Body of pancreas (tissue), 4 donors: ENCODE measurements around the gene FREM1. TPM values are rescaled to one million over a fixed set of nuclear protein-coding genes. Genes with fewer than 3 reads are reported as not detected.

Experiments
- ATAC-seq: fragments of 150-250 bp; one replicate; pipeline ENCODE4 v1.9.1; 2016
- DNase-seq, 4 donors: peaks; one replicate each; pipeline ENCODE4 v3.0.0-alpha.2; 2019
- H3K27ac ChIP-seq, 4 donors: fragments of 200-600 bp; sonication (generic); 1 replicate in 3 of 4; 2 replicates in 1 of 4; pipeline versions ENCODE4 v1.5.1 to v1.6.1; 2016 to 2019; ENCODE audit warnings: mild to moderate bottlenecking in 1 of 4, mixed read lengths in 1 of 4, moderate library complexity in 1 of 4
- H3K27me3 ChIP-seq, 2 donors: fragments of 200-600 bp; sonication (generic); one replicate each; pipeline ENCODE4 v1.6.0; 2016; ENCODE audit warnings: mild to moderate bottlenecking in 1 of 2
- H3K36me3 ChIP-seq, 2 donors: fragments of 200-600 bp; sonication (generic); replicated peaks in 1 of 2; 2 replicates each; pipeline ENCODE4 v1.5.1; 2016; ENCODE audit warnings: low read depth in 2 of 2; ENCODE audit not compliant: insufficient read depth in 1 of 2
- H3K4me1 ChIP-seq: fragments of 200-600 bp; sonication (generic); one replicate; pipeline ENCODE4 v1.6.0; 2016
- H3K4me3 ChIP-seq, 2 donors: fragments of 200-600 bp; sonication (generic); 1 replicate in 1 of 2; 2 replicates in 1 of 2; pipeline ENCODE4 v1.5.1; 2016 to 2019
- H3K9me3 ChIP-seq, 3 donors: fragments of 200-600 bp; sonication (generic); 1 replicate in 2 of 3; 2 replicates in 1 of 3; pipeline ENCODE4 v1.5.1; 2016
- POLR2A ChIP-seq, 3 donors: fragments of 450-650 bp; IDR thresholded peaks; one replicate each; pipeline ENCODE4 v1.6.1; 2016; ENCODE audit warnings: antibody characterized with exemption in 3 of 3, mild to moderate bottlenecking in 2 of 3
- WGBS, 2 donors: methylation state at CpG; one replicate each; pipeline ENCODE4 v1.1.5; 2017; 5-methylcytosine and 5-hydroxymethylcytosine counted together
- intact Hi-C: fragments of 100-400 bp; cut with DNase I; formaldehyde crosslinking; loops from one replicate; pipeline ENCODE4 v1.15.1; 2023
- total RNA-seq, 2 donors: library from RNA; depleted of rRNA; stranded (reverse); fragments of >200 nt; gene quantifications; one replicate each; pipeline ENCODE4 v1.1.0, GENCODE V29; 2016
- TF ChIP-seq, protein P1 (sequence below), 7 experiments: fragments of 450-650 bp in 4 of 7; fragments of 200-600 bp in 3 of 7; sonication (generic) in 3 of 7; IDR thresholded peaks; one replicate each; pipeline ENCODE4 v1.5.1; 2016 to 2019; ENCODE audit warnings: antibody characterized with exemption in 7 of 7

Gene FREM1
- total RNA-seq, 2 donors from 2014 or later, result 9.1 to 19.1 TPM

DNA sequence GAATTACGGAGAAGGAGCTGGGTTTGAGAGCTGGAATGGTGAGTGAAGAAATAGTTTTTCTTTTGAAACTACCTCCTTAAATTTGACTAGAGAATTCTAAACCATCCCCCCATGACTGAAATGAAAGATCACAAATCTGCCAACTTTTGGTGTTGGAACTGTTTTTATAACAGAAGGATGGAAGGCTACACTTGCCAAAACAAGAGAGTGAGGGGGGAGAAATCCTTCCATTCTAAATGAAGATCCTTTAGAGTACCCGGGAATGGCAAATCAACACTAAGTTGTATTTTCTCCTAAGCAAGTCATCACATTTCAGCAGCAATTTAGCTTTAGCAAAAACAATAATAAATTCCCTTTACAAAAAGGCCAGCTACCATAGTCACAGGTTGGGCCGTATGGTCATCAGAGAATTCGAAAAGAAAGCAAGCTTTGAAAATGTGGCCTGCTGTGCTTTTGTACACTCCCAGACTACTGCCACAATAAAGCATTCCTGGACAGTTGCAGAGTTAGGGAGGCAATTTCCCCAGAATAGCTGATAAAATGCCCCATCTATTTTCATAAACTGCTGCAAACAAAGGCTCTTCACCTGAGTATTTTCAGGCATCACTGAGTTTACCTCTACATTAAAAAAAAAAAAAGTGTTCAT, 25.0 kb upstream of the FREM1 start:
- DNase-seq (no peak), ATAC-seq (no peak)
- WGBS, 2 donors, result 86 to 90% methylated on average over 4 of the region's 4 CpGs
- H3K4me3 ChIP-seq, result no peak overlapping the region
- no peaks in the 10 kb centered on the region for H3K9me3 ChIP-seq
- H3K4me1 ChIP-seq, result no peaks in the 10 kb centered on the region
- intact Hi-C loops, result no loop called here
- H3K27ac ChIP-seq, result no peak overlapping the region
- TF ChIP-seq, protein P1, sequence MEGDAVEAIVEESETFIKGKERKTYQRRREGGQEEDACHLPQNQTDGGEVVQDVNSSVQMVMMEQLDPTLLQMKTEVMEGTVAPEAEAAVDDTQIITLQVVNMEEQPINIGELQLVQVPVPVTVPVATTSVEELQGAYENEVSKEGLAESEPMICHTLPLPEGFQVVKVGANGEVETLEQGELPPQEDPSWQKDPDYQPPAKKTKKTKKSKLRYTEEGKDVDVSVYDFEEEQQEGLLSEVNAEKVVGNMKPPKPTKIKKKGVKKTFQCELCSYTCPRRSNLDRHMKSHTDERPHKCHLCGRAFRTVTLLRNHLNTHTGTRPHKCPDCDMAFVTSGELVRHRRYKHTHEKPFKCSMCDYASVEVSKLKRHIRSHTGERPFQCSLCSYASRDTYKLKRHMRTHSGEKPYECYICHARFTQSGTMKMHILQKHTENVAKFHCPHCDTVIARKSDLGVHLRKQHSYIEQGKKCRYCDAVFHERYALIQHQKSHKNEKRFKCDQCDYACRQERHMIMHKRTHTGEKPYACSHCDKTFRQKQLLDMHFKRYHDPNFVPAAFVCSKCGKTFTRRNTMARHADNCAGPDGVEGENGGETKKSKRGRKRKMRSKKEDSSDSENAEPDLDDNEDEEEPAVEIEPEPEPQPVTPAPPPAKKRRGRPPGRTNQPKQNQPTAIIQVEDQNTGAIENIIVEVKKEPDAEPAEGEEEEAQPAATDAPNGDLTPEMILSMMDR (IDR thresholded peaks at IDR 0.05), result no peak
- TF ChIP-seq POLR2A (IDR thresholded peaks at IDR 0.05), result no peak
- H3K27me3 ChIP-seq, result no peaks in the 10 kb centered on the region
- no peaks in the 10 kb centered on the region for H3K36me3 ChIP-seq

GRCh38 chr9:14932641-14933040, 22.4 kb upstream of the FREM1 start:
- H3K27ac ChIP-seq, result no peak overlapping the region
- WGBS, 2 donors, result 45 to 59% methylated on average over 2 of the region's 2 CpGs

GRCh38 chr9:14932231-14932630, 22.0 kb upstream of the FREM1 start:
- TF ChIP-seq, protein P1 (IDR thresholded peaks at IDR 0.05), result no peak
- TF ChIP-seq POLR2A (IDR thresholded peaks at IDR 0.05), result no peak
- Histone ChIP-seq H3K4me3 (no peak overlapping the region), H3K9me3 (no peaks in the 10 kb centered on the region), H3K27ac (no peak overlapping the region), H3K27me3 (no peaks in the 10 kb centered on the region), H3K36me3 (no peaks in the 10 kb centered on the region), H3K4me1 (no peaks in the 10 kb centered on the region)
- intact Hi-C loops, result no loop called here
- ATAC-seq (no peak), DNase-seq (no peak)

More at GRCh38 chr9:14932641-14933040, 22.4 kb upstream of the FREM1 start:
- ATAC-seq (no peak), DNase-seq (no peak)
- H3K4me3 ChIP-seq, result no peak overlapping the region
- H3K36me3 ChIP-seq, result no peaks in the 10 kb centered on the region
- TF ChIP-seq POLR2A (IDR thresholded peaks at IDR 0.05), result no peak
- TF ChIP-seq, protein P1 (IDR thresholded peaks at IDR 0.05), result no peak
- intact Hi-C loops, result no loop called here
- no peaks in the 10 kb centered on the region for H3K4me1 ChIP-seq
- H3K9me3 ChIP-seq, result no peaks in the 10 kb centered on the region
- H3K27me3 ChIP-seq, result no peaks in the 10 kb centered on the region

GRCh38 chr9:14926941-14927624, 16.9 kb upstream of the FREM1 start:
- H3K27ac ChIP-seq, result no peak overlapping the region
- no peak for ATAC-seq
- no peak for DNase-seq
- no peaks in the 10 kb centered on the region for H3K27me3 ChIP-seq
- TF ChIP-seq, protein P1 (IDR thresholded peaks at IDR 0.05), result no peak
- TF ChIP-seq POLR2A (IDR thresholded peaks at IDR 0.05), result no peak
- no peaks in the 10 kb centered on the region for H3K4me1 ChIP-seq
- no peaks in the 10 kb centered on the region for H3K36me3 ChIP-seq
- 25 to 35% methylated on average over 3 of the region's 3 CpGs for WGBS, 2 donors
- no peaks in the 10 kb centered on the region for H3K9me3 ChIP-seq
- intact Hi-C loops, result no loop called here
- H3K4me3 ChIP-seq, result no peak overlapping the region
